ENCODE results near the gene LILRA5. TPM values are rescaled to one million over a fixed set of nuclear protein-coding genes. Genes with fewer than 3 reads are reported as not detected.
A peak's percentile ranks its signal among the peaks of the same experiment; 100 is the strongest.

LILRA5 gene
- total RNA-seq, 1 donor from 2014 or later, result not detected

DNA sequence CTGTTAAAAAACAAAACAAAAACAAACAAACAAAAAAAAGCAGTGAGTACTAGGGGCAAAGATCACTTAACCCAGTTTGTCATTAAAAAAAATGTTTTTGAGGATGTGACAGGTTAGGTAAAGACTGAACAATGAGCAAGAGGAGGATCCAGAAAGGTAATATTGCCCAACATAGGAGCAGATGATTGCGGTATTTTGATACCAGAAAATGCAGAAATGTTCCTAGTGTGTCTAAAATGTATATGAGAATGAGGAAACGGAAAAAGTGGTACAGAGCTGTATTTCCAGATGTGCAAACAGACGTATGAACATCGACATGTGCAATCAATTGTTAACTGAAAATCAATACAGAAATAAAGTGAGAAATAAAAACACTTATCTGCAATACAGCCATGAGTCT is 30.9 kb upstream of the LILRA5 start:
- H3K36me3 Mint-ChIP-seq (ENCODE audit: low read depth), result no peaks in the 10 kb centered on the region
- H3K9me3 Mint-ChIP-seq, result no peaks in the 10 kb centered on the region
- peaks cover 9% of the 10 kb centered on the region for H3K4me1 Mint-ChIP-seq
- no peak for DNase-seq (ENCODE audit: low read depth, low spot score)
- no peak overlapping the region for H3K4me3 Mint-ChIP-seq
- H3K27me3 Mint-ChIP-seq (ENCODE audit: low read depth), result peaks cover 20% of the 10 kb centered on the region
- TF ChIP-seq CTCF (conservative IDR thresholded peaks at IDR 0.05), result no peak
- no peak overlapping the region for H3K27ac Mint-ChIP-seq (ENCODE audit: unreplicated experiment)

DNA sequence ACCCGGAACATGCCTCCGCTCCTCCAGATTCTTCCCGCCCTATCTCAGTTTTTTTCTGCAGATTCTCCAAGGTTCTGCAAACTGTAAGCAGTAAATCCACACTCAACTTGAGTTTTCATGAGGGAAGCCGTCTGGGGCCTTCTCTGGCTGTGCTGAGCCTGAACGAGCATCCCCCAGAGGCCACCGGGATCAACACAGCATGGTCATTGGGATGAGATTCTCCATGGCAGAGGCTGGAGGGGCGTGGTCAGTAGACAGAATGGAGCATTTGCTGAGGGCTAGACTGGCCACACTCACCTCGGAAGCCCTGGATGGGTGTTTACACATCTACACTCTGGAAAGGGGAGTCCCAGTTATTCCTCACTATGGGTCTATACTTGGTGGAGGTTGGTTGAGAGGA is 28.3 kb upstream of the LILRA5 start:
- no peak for DNase-seq (ENCODE audit: low read depth, low spot score)
- no peak for TF ChIP-seq CTCF (conservative IDR thresholded peaks at IDR 0.05)
- no peak overlapping the region for H3K27ac Mint-ChIP-seq (ENCODE audit: unreplicated experiment)
- peaks cover 9% of the 10 kb centered on the region for H3K4me1 Mint-ChIP-seq
- H3K27me3 Mint-ChIP-seq (ENCODE audit: low read depth), result no peaks in the 10 kb centered on the region
- no peak overlapping the region for H3K4me3 Mint-ChIP-seq
- no peaks in the 10 kb centered on the region for H3K36me3 Mint-ChIP-seq (ENCODE audit: low read depth)
- H3K9me3 Mint-ChIP-seq, result no peaks in the 10 kb centered on the region

DNA sequence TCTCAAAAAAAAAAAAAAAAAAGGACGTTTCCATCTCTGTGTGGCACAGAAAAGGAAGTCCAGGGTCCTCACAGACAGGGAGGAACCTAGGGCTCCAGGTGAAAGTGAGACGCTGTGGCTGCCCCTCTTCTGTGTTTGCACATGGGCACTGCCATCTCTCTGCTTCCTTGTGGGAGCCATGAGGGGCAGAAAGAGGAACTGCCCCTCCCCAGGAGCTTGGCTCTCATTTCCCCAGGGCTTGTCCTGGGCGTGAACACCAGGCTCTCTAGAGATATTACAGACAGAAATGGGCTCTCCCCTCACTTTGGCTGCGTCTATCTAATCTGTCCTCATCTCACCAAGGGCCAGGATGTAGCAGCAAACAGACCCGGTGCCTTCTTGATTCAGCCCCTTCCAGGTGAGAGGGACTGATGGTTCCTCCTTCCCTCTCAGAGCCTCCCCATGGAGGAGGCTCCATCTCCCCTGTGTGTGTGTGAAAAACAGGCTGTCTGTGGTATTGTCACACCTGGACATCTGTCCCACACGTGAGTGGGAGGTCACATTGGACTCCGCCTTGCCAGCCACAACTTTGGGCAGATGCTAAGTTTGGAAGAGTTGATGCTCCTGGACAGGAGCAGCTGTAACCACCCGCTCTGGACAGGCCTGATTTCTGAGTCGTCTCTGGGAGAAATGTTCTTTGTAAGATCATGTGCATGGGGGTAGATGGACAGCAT is 26.8 kb upstream of the LILRA5 start:
- Mint-ChIP-seq H3K4me3 (no peak overlapping the region), H3K36me3 (ENCODE audit: low read depth) (no peaks in the 10 kb centered on the region), H3K9me3 (no peaks in the 10 kb centered on the region), H3K4me1 (peaks cover 12% of the 10 kb centered on the region), H3K27me3 (ENCODE audit: low read depth) (no peaks in the 10 kb centered on the region), H3K27ac (ENCODE audit: unreplicated experiment) (peak overlapping the region; percentile 43)
- TF ChIP-seq CTCF (conservative IDR thresholded peaks at IDR 0.05), result no peak
- no peak for DNase-seq (ENCODE audit: low read depth, low spot score)

DNA sequence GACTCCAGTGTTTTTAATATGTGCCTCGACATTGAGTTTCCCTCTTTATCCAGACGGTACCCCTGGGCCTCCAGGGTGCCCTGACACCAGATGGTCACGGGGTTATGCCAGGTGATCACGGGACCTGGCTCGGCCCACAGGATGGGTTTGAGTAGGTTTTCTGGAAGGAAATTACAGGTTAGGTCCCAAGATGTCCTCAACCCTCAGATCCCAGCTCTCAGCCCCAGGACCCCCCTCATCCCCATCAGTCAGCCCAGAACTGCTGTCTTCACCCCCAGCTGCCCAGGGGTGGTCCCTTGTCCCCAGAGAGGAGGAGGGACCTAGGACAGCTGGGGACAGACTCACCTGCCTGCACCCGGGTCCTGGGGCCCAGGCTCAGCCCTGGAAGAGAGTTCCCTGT is 25.6 kb upstream of the LILRA5 start:
- no peak for DNase-seq (ENCODE audit: low read depth, low spot score)

DNA sequence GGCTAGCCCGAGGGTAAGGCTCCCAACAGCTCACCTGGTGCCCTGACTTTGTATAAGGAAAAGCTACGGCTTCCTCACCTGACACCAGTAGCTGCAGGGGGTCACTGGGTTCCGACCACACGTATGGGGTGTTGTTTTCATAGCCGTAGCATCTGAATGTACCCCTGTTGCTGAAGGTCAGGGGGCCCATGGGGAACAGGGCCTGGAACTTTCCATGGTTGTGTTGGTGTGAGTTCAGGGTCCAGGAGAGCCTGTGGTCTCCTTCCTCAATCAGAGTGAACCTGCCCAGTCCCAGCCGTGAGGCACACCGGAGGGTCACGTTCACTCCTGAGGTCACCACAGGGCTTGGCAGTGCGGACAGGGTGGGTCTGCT is 24.9 kb upstream of the LILRA5 start:
- Mint-ChIP-seq H3K4me1 (peaks cover 12% of the 10 kb centered on the region), H3K27ac (ENCODE audit: unreplicated experiment) (no peak overlapping the region), H3K36me3 (ENCODE audit: low read depth) (no peaks in the 10 kb centered on the region), H3K4me3 (no peak overlapping the region), H3K9me3 (no peaks in the 10 kb centered on the region), H3K27me3 (ENCODE audit: low read depth) (no peaks in the 10 kb centered on the region)
- TF ChIP-seq CTCF (conservative IDR thresholded peaks at IDR 0.05), result no peak
- DNase-seq (ENCODE audit: low read depth, low spot score), result no peak

More for the DNA sequence above, 25.6 kb upstream of the LILRA5 start:
- peaks cover 12% of the 10 kb centered on the region for H3K4me1 Mint-ChIP-seq
- no peak overlapping the region for H3K4me3 Mint-ChIP-seq
- no peak overlapping the region for H3K27ac Mint-ChIP-seq (ENCODE audit: unreplicated experiment)
- no peaks in the 10 kb centered on the region for H3K36me3 Mint-ChIP-seq (ENCODE audit: low read depth)
- H3K27me3 Mint-ChIP-seq (ENCODE audit: low read depth), result no peaks in the 10 kb centered on the region
- no peak for TF ChIP-seq CTCF (conservative IDR thresholded peaks at IDR 0.05)
- no peaks in the 10 kb centered on the region for H3K9me3 Mint-ChIP-seq

Data from neural crest cell (in vitro differentiated cells).